Activated CD8-positive, alpha-beta memory T cell treated with anti-CD3 and anti-CD28 coated beads, Interleukin-2, amount 10 ng/mL, durations not matched to agents 7 days and 5 days (primary cell): ENCODE measurements around the gene TMPRSS11D. TPM values are rescaled to one million over a fixed set of nuclear protein-coding genes. Genes with fewer than 3 reads are reported as not detected.

ENCODE experiments used
- ATAC-seq: fragments of 150-1000 bp; cut with Tn5 transposase; one replicate; pipeline ENCODE4 v1.10.0; 2021; ENCODE audit warnings: moderate library complexity
- CTCF ChIA-PET: fragments of 350-600 bp; sonication (Branson Sonifier 250); formaldehyde crosslinking; loops from one replicate; lab custom pipeline; 2021; ENCODE audit warnings: antibody characterized with exemption; lab: Charles Lee
- DNase-seq: peaks from one replicate; pipeline ENCODE4 v3.0.0-alpha.2; 2020
- H3K27ac Mint-ChIP-seq: one replicate; pipeline ENCODE4 v1.8.0; 2021; ENCODE audit warnings: mild to moderate bottlenecking, mixed read lengths
- H3K27me3 Mint-ChIP-seq: one replicate; pipeline ENCODE4 v1.8.0; 2021; ENCODE audit warnings: mixed read lengths
- H3K36me3 Mint-ChIP-seq: one replicate; pipeline ENCODE4 v1.8.0; 2021; ENCODE audit warnings: mild to moderate bottlenecking, mixed read lengths
- H3K4me1 Mint-ChIP-seq: one replicate; pipeline ENCODE4 v1.8.0; 2021; ENCODE audit warnings: mixed read lengths
- H3K4me3 Mint-ChIP-seq: one replicate; pipeline ENCODE4 v1.8.0; 2021; ENCODE audit warnings: mild to moderate bottlenecking, moderate library complexity, mixed read lengths
- H3K9me3 Mint-ChIP-seq: one replicate; pipeline ENCODE4 v1.8.0; 2022; ENCODE audit warnings: low read depth, mixed read lengths
- total RNA-seq, 2 experiments: library from RNA; stranded (reverse); gene quantifications; one replicate each; pipeline ENCODE4 v1.2.3, GENCODE V29; 2021

TMPRSS11D gene
- total RNA-seq, 2 experiments from 2014 or later, result not detected

GRCh38 chr4:67909905-67910584 lies 26.2 kb upstream of the TMPRSS11D start:
- no peak for ATAC-seq
- Mint-ChIP-seq H3K4me3 (no peak overlapping the region), H3K4me1 (no peaks in the 10 kb centered on the region), H3K27me3 (peaks cover 16% of the 10 kb centered on the region), H3K9me3 (no peaks in the 10 kb centered on the region), H3K36me3 (no peaks in the 10 kb centered on the region), H3K27ac (no peak overlapping the region)
- CTCF ChIA-PET, result interaction anchor here (0.7 to 2.1 kb wide), 5 partner anchors 10 to 364 kb away, joined by 3 to 8 read pairs (median 3); partner anchors contain the start of gene CENPC
- DNase-seq, result no peak

- CTCF ChIA-PET, result no interaction called here
- no peak for ATAC-seq
Measured at GRCh38 chr4:67907650-67908049, 23.8 kb upstream of the TMPRSS11D start.

GRCh38 chr4:67899096-67899495 lies 15.3 kb upstream of the TMPRSS11D start:
- ATAC-seq, result no peak
- H3K9me3 Mint-ChIP-seq, result no peaks in the 10 kb centered on the region
- H3K4me1 Mint-ChIP-seq, result no peaks in the 10 kb centered on the region
- DNase-seq, result no peak
- H3K36me3 Mint-ChIP-seq, result no peaks in the 10 kb centered on the region
- H3K27me3 Mint-ChIP-seq, result peaks cover 5% of the 10 kb centered on the region
- no peak overlapping the region for H3K27ac Mint-ChIP-seq
- CTCF ChIA-PET, result interaction anchor here (1.8 kb wide), 1 partner anchor 10 kb away, joined by 4 read pairs; no protein-coding TSS in a partner anchor
- no peak overlapping the region for H3K4me3 Mint-ChIP-seq

More at GRCh38 chr4:67907650-67908049, 23.8 kb upstream of the TMPRSS11D start:
- DNase-seq, result no peak
- peaks cover 20% of the 10 kb centered on the region for H3K27me3 Mint-ChIP-seq
- H3K27ac Mint-ChIP-seq, result no peak overlapping the region
- no peaks in the 10 kb centered on the region for H3K4me1 Mint-ChIP-seq
- H3K4me3 Mint-ChIP-seq, result no peak overlapping the region
- H3K36me3 Mint-ChIP-seq, result no peaks in the 10 kb centered on the region
- no peaks in the 10 kb centered on the region for H3K9me3 Mint-ChIP-seq

- H3K36me3 Mint-ChIP-seq, result no peaks in the 10 kb centered on the region
- no peak overlapping the region for H3K4me3 Mint-ChIP-seq
- no peaks in the 10 kb centered on the region for H3K9me3 Mint-ChIP-seq
- CTCF ChIA-PET, result interaction anchor here (1.2 kb wide), 1 partner anchor 12 kb away, joined by 4 read pairs; no protein-coding TSS in a partner anchor
- H3K27ac Mint-ChIP-seq, result no peak overlapping the region
- DNase-seq, result no peak
- H3K27me3 Mint-ChIP-seq, result no peaks in the 10 kb centered on the region
- ATAC-seq, result no peak
- no peaks in the 10 kb centered on the region for H3K4me1 Mint-ChIP-seq
Measured at GRCh38 chr4:67897686-67898085, 13.9 kb upstream of the TMPRSS11D start.

GRCh38 chr4:67896421-67897065 lies 12.7 kb upstream of the TMPRSS11D start:
- no peak for DNase-seq
- Mint-ChIP-seq H3K27me3 (no peaks in the 10 kb centered on the region), H3K9me3 (no peaks in the 10 kb centered on the region), H3K27ac (no peak overlapping the region), H3K36me3 (no peaks in the 10 kb centered on the region), H3K4me3 (no peak overlapping the region), H3K4me1 (no peaks in the 10 kb centered on the region)
- no peak for ATAC-seq
- CTCF ChIA-PET, result no interaction called here

- no peak overlapping the region for H3K4me3 Mint-ChIP-seq
- H3K36me3 Mint-ChIP-seq, result no peaks in the 10 kb centered on the region
- CTCF ChIA-PET, result no interaction called here
- no peaks in the 10 kb centered on the region for H3K4me1 Mint-ChIP-seq
- ATAC-seq (no peak), DNase-seq (no peak)
- H3K27ac Mint-ChIP-seq, result no peak overlapping the region
- no peaks in the 10 kb centered on the region for H3K9me3 Mint-ChIP-seq
- no peaks in the 10 kb centered on the region for H3K27me3 Mint-ChIP-seq
Measured at GRCh38 chr4:67894659-67895058, 10.9 kb upstream of the TMPRSS11D start.

- Mint-ChIP-seq H3K4me1 (no peaks in the 10 kb centered on the region), H3K27ac (no peak overlapping the region), H3K36me3 (no peaks in the 10 kb centered on the region), H3K9me3 (no peaks in the 10 kb centered on the region), H3K27me3 (no peaks in the 10 kb centered on the region), H3K4me3 (no peak overlapping the region)
- ATAC-seq, result no peak
- DNase-seq, result no peak
- CTCF ChIA-PET, result no interaction called here
Measured at GRCh38 chr4:67892905-67893304, 9.1 kb upstream of the TMPRSS11D start.

- H3K27ac Mint-ChIP-seq, result no peak overlapping the region
- no peaks in the 10 kb centered on the region for H3K27me3 Mint-ChIP-seq
- H3K4me3 Mint-ChIP-seq, result no peak overlapping the region
- ATAC-seq, result no peak
- no peaks in the 10 kb centered on the region for H3K4me1 Mint-ChIP-seq
- DNase-seq, result no peak
- no peaks in the 10 kb centered on the region for H3K9me3 Mint-ChIP-seq
- CTCF ChIA-PET, result no interaction called here
- H3K36me3 Mint-ChIP-seq, result no peaks in the 10 kb centered on the region
Measured at GRCh38 chr4:67892253-67892652, 8.5 kb upstream of the TMPRSS11D start.

- Mint-ChIP-seq H3K36me3 (no peaks in the 10 kb centered on the region), H3K4me1 (no peaks in the 10 kb centered on the region), H3K27me3 (no peaks in the 10 kb centered on the region), H3K27ac (no peak overlapping the region), H3K4me3 (no peak overlapping the region), H3K9me3 (no peaks in the 10 kb centered on the region)
- no peak for DNase-seq
- ATAC-seq, result no peak
- CTCF ChIA-PET, result no interaction called here
Measured at GRCh38 chr4:67891645-67892044, 7.8 kb upstream of the TMPRSS11D start.

GRCh38 chr4:67886281-67886680 lies 2.5 kb upstream of the TMPRSS11D start:
- H3K27me3 Mint-ChIP-seq, result peaks cover 7% of the 10 kb centered on the region
- no peaks in the 10 kb centered on the region for H3K4me1 Mint-ChIP-seq
- no peak for ATAC-seq
- no peaks in the 10 kb centered on the region for H3K9me3 Mint-ChIP-seq
- H3K4me3 Mint-ChIP-seq, result no peak overlapping the region
- DNase-seq, result no peak
- no peaks in the 10 kb centered on the region for H3K36me3 Mint-ChIP-seq
- CTCF ChIA-PET, result no interaction called here
- H3K27ac Mint-ChIP-seq, result no peak overlapping the region

GRCh38 chr4:67885762-67886161 lies 2.0 kb upstream of the TMPRSS11D start:
- Mint-ChIP-seq H3K9me3 (no peaks in the 10 kb centered on the region), H3K4me3 (no peak overlapping the region), H3K27me3 (peaks cover 7% of the 10 kb centered on the region), H3K36me3 (no peaks in the 10 kb centered on the region), H3K27ac (no peak overlapping the region), H3K4me1 (no peaks in the 10 kb centered on the region)
- DNase-seq, result no peak
- no peak for ATAC-seq
- CTCF ChIA-PET, result no interaction called here

GRCh38 chr4:67884701-67885100 lies 899 bp upstream of the TMPRSS11D start:
- H3K9me3 Mint-ChIP-seq, result no peaks in the 10 kb centered on the region
- DNase-seq (no peak), ATAC-seq (no peak)
- no peaks in the 10 kb centered on the region for H3K4me1 Mint-ChIP-seq
- no peak overlapping the region for H3K27ac Mint-ChIP-seq
- peaks cover 7% of the 10 kb centered on the region for H3K27me3 Mint-ChIP-seq
- no peaks in the 10 kb centered on the region for H3K36me3 Mint-ChIP-seq
- CTCF ChIA-PET, result no interaction called here
- H3K4me3 Mint-ChIP-seq, result no peak overlapping the region

GRCh38 chr4:67883458-67883857 lies 344 bp downstream of the TMPRSS11D start:
- Mint-ChIP-seq H3K4me1 (no peaks in the 10 kb centered on the region), H3K27me3 (peaks cover 7% of the 10 kb centered on the region), H3K9me3 (no peaks in the 10 kb centered on the region), H3K36me3 (no peaks in the 10 kb centered on the region), H3K27ac (no peak overlapping the region), H3K4me3 (no peak overlapping the region)
- no peak for ATAC-seq
- CTCF ChIA-PET, result no interaction called here
- no peak for DNase-seq
